Gastrocnemius medialis (tissue), 4 donors: ENCODE results near the gene DMAP1.

Source experiments
- POLR2A ChIP-seq, 2 donors: fragments of 450-650 bp; IDR thresholded peaks; one replicate each; pipeline ENCODE4 v1.6.1; 2017; ENCODE audit warnings: antibody characterized with exemption in 2 of 2, mild to moderate bottlenecking in 2 of 2, moderate library complexity in 2 of 2
- TF ChIP-seq, protein P1 (sequence below), 5 experiments: fragments of 450-650 bp in 3 of 5; fragments of 200-600 bp in 2 of 5; sonication (generic) in 2 of 5; IDR thresholded peaks in 4 of 5; conservative IDR thresholded peaks in 1 of 5; 1 replicate in 4 of 5; 2 replicates in 1 of 5; pipeline ENCODE4 v1.5.1; 2016 to 2019; ENCODE audit warnings: antibody characterized with exemption in 5 of 5, mild to moderate bottlenecking in 3 of 5, moderate library complexity in 3 of 5

DNA sequence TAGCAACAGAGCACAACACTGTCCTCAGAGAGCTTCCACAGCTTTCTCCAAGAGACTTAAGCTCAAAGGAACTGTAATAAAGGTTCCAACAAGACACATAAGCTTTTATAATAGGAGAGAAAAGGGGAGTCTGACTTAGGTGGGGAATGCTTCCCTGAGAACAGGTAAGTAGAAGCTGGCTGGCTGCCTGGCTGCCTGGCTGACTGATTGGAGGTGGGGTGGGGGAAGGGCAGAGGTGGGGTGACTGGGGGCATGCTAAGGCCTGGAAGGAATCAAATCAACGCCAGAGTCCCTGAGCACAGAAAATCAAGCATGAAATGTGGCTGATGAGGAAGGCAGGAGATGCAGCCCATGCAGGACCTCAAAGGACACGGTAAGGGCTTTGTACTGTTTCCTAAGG lies 45.8 kb downstream of the DMAP1 start:
- no peak for TF ChIP-seq POLR2A (IDR thresholded peaks at IDR 0.05)
- TF ChIP-seq, protein P1, sequence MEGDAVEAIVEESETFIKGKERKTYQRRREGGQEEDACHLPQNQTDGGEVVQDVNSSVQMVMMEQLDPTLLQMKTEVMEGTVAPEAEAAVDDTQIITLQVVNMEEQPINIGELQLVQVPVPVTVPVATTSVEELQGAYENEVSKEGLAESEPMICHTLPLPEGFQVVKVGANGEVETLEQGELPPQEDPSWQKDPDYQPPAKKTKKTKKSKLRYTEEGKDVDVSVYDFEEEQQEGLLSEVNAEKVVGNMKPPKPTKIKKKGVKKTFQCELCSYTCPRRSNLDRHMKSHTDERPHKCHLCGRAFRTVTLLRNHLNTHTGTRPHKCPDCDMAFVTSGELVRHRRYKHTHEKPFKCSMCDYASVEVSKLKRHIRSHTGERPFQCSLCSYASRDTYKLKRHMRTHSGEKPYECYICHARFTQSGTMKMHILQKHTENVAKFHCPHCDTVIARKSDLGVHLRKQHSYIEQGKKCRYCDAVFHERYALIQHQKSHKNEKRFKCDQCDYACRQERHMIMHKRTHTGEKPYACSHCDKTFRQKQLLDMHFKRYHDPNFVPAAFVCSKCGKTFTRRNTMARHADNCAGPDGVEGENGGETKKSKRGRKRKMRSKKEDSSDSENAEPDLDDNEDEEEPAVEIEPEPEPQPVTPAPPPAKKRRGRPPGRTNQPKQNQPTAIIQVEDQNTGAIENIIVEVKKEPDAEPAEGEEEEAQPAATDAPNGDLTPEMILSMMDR (IDR thresholded peaks at IDR 0.05 in 4 of 5, conservative IDR thresholded peaks at IDR 0.05 in 1 of 5), result no peak
